ENCODE data around the gene PIN1.

GRCh38 chr19:9786819-9787218 lies 48.3 kb upstream of the PIN1 start:
- no peak for TF ChIP-seq CTCF (IDR thresholded peaks at IDR 0.05)
- no peak for TF ChIP-seq POLR2A (IDR thresholded peaks at IDR 0.05)
- no peak for TF ChIP-seq POLR2AphosphoS5 (IDR thresholded peaks at IDR 0.05)

All from prostate gland (tissue), 2 donors.